NCI-H2171 (cell line): ENCODE results near the gene SSR1.
A peak's percentile ranks its signal among the peaks of the same experiment; 100 is the strongest.
"Not testable (repeated sequence)": the region's sequence is repeated elsewhere in the genome, so short reads cannot be mapped to it uniquely, and the experiment has no call there.

Experiments
- DNase-seq: peaks from one replicate; lab custom pipeline; 2025; lab: John Stamatoyannopoulos, UW

SSR1 gene

DNA sequence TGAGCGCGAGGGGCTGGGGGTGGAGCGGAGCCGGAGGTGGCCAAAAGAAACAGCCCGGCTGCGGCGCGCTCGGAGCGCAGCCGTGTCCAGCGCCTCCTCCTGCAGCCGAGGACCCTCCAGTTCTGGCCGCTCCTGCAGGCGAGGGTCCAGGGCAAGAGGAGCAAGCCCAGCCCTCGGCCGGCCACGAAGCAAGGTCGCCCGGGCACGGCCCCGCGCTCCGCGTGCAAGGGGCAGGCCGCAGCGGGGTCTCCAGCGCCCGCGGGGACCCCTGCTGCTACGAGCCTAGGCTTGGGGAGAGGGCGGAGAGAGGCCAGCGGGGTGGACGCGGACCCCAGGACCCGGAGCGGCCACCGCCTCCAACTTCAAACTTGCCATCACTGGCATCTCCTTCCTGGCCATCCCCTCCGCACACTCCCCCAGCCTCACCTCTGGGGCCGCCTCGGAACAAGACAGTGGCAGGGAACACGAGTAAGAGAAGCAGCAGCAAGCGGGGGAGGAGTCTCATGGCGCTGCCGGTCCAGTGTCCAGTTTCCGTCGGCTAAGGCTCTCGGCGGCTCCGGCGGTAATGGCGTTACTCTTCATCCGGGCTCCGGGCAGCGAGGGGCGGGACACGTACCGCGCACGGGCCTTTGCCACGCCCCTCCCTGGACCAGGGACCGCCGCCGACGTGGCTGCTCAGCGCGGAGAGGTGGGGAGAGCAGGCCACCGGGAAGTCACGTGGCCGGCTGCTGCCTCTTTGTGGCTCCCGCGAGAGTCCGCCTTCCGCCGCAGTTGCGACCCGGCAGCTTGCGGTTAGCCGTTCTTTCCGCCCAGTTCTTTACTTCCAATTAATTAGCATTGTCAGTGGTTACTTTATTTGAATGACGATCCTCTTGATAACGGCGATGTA is at the start of gene SSR1:
SSR1 (minus strand) TSS at position 584 of the 889 bp plus-strand sequence; CDS start at position 505, 79 bp downstream.
- peak; percentile 95 for DNase-seq

- not testable (repeated sequence) for DNase-seq
These were observed 38.9 kb upstream of the SSR1 start for GRCh38 chr6:7351916-7352315.

- not testable (repeated sequence) for DNase-seq
These were observed 37.6 kb upstream of the SSR1 start for GRCh38 chr6:7350591-7350990.

DNA sequence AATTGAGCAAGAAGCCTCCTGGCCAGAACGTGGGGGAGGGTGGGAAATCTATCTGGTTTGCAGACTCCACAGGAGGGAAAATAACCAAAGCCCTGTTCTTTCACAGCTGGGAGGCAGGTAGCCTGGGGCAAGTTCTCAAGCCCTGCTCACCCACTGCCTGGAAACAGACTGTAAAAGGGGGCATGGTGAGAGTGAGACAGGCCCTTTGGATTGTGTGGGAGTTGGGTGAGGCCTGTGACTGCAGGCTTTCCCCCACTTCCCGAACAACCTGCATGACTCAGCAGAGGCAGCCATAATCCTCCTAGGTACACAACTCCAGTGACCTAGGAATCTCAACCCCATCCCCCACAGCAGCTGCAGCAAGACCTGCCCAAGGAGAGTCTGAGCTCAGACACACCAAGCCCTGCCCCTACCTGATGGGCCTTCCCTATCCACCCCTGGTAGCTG is 34.6 kb upstream of the SSR1 start:
- not testable (repeated sequence) for DNase-seq

DNA sequence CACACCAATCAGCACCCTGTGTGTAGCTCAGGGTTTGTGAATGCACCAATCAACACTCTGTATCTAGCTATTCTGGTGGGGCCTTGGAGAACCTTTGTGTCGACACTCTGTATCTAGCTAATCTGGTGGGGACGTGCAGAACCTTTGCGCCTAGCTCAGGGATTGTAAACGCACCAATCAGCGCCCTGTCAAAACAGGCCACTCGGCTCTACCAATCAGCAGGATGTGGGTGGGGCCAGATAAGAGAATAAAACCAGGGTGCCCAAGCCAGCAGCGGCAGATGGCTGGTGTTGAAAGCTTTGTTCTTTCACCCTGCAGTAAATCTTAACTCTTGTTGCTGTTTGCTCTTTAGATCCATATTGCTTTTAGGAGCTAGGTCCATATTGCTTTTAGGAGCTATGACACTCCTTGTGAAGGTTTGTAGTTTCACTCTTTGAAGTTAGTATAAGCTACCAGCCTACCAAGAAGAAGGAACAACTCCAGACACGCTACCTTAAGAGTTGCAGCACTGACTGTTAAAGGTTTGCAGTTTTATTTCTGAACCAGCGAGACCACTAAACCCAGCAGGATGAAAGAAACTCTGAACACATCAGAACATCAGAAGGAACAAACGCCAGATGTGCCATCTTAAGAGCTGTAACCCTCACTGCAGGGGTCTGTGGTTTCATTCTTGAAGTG is 31.9 kb upstream of the SSR1 start:
- DNase-seq: not testable (repeated sequence)

DNA sequence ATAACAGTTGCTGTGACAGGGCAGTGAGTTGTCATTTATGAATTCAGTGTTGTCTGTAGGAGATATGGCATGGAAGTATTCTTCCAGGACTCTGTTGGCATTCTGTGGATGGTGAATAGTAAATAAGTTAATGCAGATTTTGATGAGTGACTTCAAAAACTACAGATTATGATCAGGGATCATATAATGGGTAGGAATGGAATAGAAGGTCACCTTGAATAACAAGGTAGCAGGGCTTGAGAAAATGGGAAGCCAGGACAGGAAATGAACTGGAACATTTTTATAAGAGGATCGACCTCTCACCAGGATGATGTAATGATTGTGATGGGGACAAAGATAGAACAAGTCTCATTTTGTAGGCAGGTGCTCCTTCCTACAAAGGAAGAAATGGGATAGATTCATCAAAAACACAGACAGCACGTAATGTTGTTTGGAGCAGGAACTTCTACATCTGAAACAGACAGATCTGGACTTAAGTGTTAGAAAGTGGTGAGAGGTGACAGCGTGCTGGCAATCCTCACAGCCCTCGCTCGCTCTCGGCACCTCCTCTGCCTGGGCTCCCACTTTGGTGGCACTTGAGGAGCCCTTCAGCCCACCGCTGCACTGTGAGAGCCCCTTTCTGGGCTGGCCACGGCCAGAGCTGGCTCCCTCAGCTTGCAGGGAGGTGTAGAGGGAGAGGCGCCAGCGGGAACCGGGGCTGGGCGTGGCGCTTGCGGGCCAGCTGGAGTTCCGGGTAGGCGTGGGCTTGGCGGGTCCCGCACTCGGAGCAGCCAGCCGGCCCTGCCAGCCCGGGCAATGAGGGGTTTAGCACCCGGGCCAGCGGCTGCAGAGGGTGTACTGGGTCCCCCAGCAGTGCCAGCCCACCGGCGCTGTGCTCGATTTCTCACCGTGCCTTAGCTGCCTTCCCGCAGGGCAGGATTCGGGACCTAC is 30.8 kb upstream of the SSR1 start:
- DNase-seq: no peak

- DNase-seq: peak; percentile 38
These were observed 29.2 kb upstream of the SSR1 start for GRCh38 chr6:7341989-7342742.

- DNase-seq: no peak
These were observed 28.3 kb upstream of the SSR1 start for GRCh38 chr6:7341271-7341670.

DNA sequence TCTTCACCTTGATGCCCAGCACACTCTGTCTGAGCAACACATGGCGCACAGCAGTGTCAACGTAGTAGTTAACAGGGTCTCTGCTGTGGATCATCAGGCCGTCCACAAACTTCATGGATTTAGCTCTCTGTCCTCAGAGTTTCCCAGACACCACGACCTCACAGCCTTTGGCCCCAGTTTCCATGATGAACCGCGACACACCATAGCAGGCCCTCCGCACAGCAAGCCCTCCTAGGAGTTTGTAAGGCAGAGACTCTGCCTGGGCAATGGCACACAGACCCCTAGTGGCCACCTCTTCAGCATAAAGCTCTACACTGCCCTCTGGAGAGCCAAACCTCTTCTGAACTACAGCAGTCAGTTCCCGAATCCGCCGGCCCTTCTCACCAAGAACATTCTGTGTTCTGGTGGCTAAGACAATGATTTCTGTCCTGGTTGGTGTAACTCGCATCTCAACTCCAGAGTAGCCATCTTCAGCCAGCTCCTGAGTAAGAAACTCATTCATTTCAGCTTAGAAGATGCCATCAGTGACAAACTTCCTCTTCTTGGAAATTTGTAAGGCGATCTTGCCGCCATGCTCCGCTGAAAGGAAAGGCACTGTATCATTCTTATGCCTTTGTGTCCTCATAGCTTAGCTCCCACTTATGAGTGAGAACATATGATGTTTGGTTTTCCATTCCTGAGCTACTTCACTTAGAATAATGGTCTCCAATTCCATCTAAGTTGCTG is 26.2 kb upstream of the SSR1 start:
- not testable (repeated sequence) for DNase-seq

- DNase-seq: no peak
These were observed 25.0 kb upstream of the SSR1 start for GRCh38 chr6:7338031-7338430.

GRCh38 chr6:7335519-7335918 is 22.5 kb upstream of the SSR1 start:
- DNase-seq: no peak

GRCh38 chr6:7334685-7335084 is 21.7 kb upstream of the SSR1 start:
- no peak for DNase-seq

GRCh38 chr6:7332090-7332745 is 19.2 kb upstream of the SSR1 start:
- no peak for DNase-seq

DNA sequence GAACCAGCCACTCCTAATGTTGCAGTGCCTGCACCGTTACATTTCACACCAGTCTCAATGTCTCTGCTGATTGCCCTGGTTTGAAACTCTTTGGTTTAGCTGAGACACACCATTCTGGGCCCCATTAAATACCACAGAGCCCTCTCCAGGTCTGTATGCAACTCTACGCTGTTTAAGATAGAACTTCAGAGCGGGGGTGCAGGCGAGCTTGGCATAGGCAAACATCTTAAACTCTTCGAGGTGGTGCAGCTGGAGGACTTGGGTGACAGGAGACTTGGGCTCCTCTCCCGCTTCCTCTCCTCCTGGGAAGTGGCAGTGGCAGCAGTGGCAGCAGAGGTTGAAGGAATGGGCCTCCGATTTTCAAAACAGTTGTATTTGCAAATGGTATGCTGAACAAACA is 18.5 kb upstream of the SSR1 start:
- no peak for DNase-seq

- no peak for DNase-seq
These were observed 15.2 kb upstream of the SSR1 start for GRCh38 chr6:7328243-7328642.

GRCh38 chr6:7325750-7326149 is 12.8 kb upstream of the SSR1 start:
- no peak for DNase-seq

DNA sequence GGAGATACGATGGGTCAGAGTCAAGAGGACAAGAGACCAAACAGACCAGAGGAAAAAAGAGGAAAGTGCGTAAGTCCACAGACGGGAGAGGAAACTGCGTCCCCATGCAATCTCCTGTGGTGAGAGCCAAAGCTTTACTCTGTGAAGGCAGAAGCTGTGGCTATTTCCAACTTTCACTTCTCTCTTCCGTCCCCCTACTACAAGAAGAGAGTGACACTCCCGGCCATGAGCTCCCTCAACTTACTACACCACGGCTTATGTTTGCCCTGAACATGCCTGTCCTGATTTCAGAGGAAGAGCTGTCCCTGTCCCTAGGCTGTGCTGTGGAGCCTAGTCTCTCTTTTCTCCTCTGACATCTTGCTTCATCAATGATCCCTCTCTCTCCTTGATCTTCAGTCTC is 11.5 kb upstream of the SSR1 start:
- no peak for DNase-seq

- no peak for DNase-seq
These were observed 10.1 kb upstream of the SSR1 start for GRCh38 chr6:7323074-7323473.

DNA sequence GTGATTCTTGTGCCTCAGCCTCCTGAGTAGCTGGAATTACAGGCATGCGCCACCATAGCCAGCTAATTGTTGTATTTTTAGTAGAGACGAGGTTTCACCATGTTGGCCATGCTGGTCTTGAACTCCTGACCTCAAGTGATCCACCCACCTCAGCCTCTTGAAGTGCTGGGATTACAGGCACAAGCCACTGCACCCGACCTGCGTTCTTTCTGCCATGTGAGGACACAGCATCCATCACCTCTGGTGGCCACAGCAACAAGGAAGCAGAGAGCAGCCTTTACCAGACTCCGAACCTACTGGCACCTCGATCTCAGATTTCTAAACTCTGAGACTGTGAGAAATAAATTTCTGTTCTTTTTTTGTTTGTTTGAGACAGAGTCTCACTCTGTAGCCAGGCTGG is 8.9 kb upstream of the SSR1 start:
- not testable (repeated sequence) for DNase-seq

DNA sequence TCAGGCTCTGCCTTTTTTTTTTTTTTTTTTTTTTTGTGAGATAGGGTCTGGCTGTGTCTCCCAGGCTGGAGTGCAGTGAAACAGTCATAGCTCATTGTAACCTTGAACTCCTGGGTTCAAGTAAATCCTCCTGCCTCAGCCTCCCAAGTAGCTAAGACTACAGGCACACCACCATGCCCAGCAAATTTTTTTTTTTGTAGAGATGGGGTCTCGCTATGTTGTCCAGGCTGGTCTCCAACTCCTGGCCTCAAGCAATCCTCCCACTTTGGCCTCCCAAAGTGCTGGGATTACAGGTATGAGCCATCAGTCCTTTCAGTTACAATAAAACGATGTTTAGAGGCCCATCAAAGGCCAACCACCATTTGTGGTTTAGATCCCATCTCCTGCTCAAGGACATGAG is 6.4 kb upstream of the SSR1 start:
- not testable (repeated sequence) for DNase-seq
